HG02938 (cell line): ENCODE results near the gene PPM1N.

Source experiments
- ATAC-seq: cut with Tn5 transposase; IDR thresholded peaks from one replicate; pipeline ENCODE4 v1.9.1; 2021; ENCODE audit warnings: mild to moderate bottlenecking, moderate library complexity; ENCODE audit not compliant: unreplicated experiment

Gene PPM1N

GRCh38 chr19:45470762-45471081 lies 27.5 kb upstream of the PPM1N start:
- ATAC-seq: no peak

- ATAC-seq: no peak
Measured at GRCh38 chr19:45471111-45471930, 26.9 kb upstream of the PPM1N start.

GRCh38 chr19:45471931-45472562 lies 26.2 kb upstream of the PPM1N start:
- no peak for ATAC-seq

- no peak for ATAC-seq
Measured at GRCh38 chr19:45472563-45473366, 25.5 kb upstream of the PPM1N start.

- ATAC-seq: no peak
Measured at GRCh38 chr19:45473367-45473681, 24.9 kb upstream of the PPM1N start.

- no peak for ATAC-seq
Measured at GRCh38 chr19:45473682-45474605, 24.3 kb upstream of the PPM1N start.

- no peak for ATAC-seq
Measured at GRCh38 chr19:45474606-45475521, 23.4 kb upstream of the PPM1N start.

- no peak for ATAC-seq
Measured at GRCh38 chr19:45475537-45476291, 22.5 kb upstream of the PPM1N start.

- ATAC-seq: no peak
Measured at GRCh38 chr19:45476304-45476703, 21.9 kb upstream of the PPM1N start.

- no peak for ATAC-seq
Measured at GRCh38 chr19:45477186-45477585, 21.1 kb upstream of the PPM1N start.

GRCh38 chr19:45477713-45478453 lies 20.4 kb upstream of the PPM1N start:
- peak; percentile 9 for ATAC-seq

GRCh38 chr19:45478454-45479238 lies 19.6 kb upstream of the PPM1N start:
- peak; percentile 60 for ATAC-seq

GRCh38 chr19:45483033-45483432 lies 15.2 kb upstream of the PPM1N start:
- no peak for ATAC-seq

GRCh38 chr19:45484273-45484945 lies 13.8 kb upstream of the PPM1N start:
- ATAC-seq: no peak

- peak; percentile 62 for ATAC-seq
Measured at GRCh38 chr19:45485305-45486077, 12.8 kb upstream of the PPM1N start.

GRCh38 chr19:45488708-45489107 lies 9.5 kb upstream of the PPM1N start:
- ATAC-seq: no peak
